WERI-Rb-1 (cell line): ENCODE results near the gene DNAJB6.

ENCODE experiments used
- DNase-seq: peaks from one replicate; pipeline ENCODE4 v3.0.0-alpha.2; 2020
- H3K27ac ChIP-seq: fragments of 250-450 bp; sonication (Bioruptor Pico); 2 replicates; pipeline ENCODE4 v1.5.1; 2020; ENCODE audit warnings: mild to moderate bottlenecking, moderate library complexity
- H3K27me3 ChIP-seq: fragments of 250-450 bp; sonication (Bioruptor Pico); 2 replicates; pipeline ENCODE4 v1.5.1; 2021; ENCODE audit warnings: mild to moderate bottlenecking, low read depth, moderate library complexity; ENCODE audit not compliant: insufficient read depth, severe bottlenecking
- H3K36me3 ChIP-seq: fragments of 250-450 bp; sonication (Bioruptor Pico); 2 replicates; pipeline ENCODE4 v1.5.1; 2020; ENCODE audit warnings: mild to moderate bottlenecking, moderate library complexity
- H3K4me3 ChIP-seq: 2 replicates; pipeline ENCODE4 v1.5.1; 2011; ENCODE audit warnings: low read depth, mild to moderate bottlenecking, control low read depth, low read length
- H3K9me3 ChIP-seq: fragments of 250-450 bp; sonication (Bioruptor Pico); 2 replicates; pipeline ENCODE4 v1.5.1; 2021; ENCODE audit warnings: mild to moderate bottlenecking, moderate library complexity; ENCODE audit not compliant: severe bottlenecking
- TF ChIP-seq, protein P1 (sequence below): IDR thresholded peaks from 2 replicates; pipeline ENCODE4 v1.5.1; 2011; ENCODE audit warnings: low read depth, mild to moderate bottlenecking, control low read depth, inconsistent platforms, low read length

Gene DNAJB6

DNA sequence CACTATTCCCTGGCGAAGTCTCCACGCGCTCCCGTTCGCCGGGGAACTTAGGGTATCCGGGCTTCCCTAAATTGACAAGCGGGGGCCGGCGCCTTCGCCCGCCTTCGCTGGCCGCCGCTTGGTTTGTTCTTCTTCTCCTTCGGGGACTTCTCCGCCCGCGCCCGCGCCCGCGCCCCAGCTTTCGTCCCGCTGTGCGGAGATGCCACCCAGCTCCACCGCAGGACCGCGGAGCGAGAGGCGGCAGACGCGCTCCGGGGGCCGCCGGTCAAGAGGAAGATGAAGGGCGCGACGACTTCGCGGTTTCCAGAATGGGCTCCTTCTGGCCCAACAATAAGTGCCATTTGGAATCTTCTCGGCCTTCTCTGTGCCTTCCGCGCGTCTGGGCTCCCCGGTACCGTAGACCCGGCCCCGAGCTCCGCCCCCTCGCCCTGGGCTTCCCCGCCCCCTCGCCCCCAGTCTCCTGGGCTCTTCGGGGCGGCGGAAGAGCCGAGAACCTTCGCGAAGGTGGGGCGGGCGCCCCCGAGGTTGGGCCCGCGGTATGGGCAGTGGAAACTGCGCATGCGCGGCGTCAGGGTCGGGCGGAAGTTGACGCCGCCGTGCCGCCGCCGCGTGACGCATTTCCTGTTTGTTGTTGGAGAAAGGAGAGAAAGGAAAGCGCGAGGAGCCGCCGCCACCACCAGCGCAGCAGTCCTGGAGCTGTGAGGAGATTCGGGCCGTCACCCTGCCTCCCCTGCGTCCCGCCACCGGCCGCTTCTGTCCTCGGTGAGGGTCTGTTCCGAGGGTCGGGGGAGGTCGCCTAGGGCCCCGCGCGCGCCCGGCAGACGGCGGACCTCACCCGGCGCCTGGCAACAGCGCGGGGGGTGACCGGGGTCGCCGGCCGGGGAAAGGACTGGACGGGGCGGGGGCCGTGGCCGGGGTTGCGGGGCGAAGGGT, at the start of gene DNAJB6:
Gene DNAJB6 (plus strand): TSS at position 622 of the 933 bp plus-strand sequence. CDS start 21,569 bp downstream, outside the sequence.
- H3K27ac ChIP-seq = peak within 1 kb of the TSS; percentile 94
- H3K9me3 ChIP-seq = peaks cover 8% of the 10 kb centered on the region
- H3K4me3 ChIP-seq = peak within 1 kb of the TSS; percentile 47
- peak; percentile 90 for DNase-seq
- no peaks in the 10 kb centered on the region for H3K27me3 ChIP-seq
- H3K36me3 ChIP-seq = peaks cover 19% of the 10 kb centered on the region
- TF ChIP-seq, protein P1, sequence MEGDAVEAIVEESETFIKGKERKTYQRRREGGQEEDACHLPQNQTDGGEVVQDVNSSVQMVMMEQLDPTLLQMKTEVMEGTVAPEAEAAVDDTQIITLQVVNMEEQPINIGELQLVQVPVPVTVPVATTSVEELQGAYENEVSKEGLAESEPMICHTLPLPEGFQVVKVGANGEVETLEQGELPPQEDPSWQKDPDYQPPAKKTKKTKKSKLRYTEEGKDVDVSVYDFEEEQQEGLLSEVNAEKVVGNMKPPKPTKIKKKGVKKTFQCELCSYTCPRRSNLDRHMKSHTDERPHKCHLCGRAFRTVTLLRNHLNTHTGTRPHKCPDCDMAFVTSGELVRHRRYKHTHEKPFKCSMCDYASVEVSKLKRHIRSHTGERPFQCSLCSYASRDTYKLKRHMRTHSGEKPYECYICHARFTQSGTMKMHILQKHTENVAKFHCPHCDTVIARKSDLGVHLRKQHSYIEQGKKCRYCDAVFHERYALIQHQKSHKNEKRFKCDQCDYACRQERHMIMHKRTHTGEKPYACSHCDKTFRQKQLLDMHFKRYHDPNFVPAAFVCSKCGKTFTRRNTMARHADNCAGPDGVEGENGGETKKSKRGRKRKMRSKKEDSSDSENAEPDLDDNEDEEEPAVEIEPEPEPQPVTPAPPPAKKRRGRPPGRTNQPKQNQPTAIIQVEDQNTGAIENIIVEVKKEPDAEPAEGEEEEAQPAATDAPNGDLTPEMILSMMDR = no peak

DNA sequence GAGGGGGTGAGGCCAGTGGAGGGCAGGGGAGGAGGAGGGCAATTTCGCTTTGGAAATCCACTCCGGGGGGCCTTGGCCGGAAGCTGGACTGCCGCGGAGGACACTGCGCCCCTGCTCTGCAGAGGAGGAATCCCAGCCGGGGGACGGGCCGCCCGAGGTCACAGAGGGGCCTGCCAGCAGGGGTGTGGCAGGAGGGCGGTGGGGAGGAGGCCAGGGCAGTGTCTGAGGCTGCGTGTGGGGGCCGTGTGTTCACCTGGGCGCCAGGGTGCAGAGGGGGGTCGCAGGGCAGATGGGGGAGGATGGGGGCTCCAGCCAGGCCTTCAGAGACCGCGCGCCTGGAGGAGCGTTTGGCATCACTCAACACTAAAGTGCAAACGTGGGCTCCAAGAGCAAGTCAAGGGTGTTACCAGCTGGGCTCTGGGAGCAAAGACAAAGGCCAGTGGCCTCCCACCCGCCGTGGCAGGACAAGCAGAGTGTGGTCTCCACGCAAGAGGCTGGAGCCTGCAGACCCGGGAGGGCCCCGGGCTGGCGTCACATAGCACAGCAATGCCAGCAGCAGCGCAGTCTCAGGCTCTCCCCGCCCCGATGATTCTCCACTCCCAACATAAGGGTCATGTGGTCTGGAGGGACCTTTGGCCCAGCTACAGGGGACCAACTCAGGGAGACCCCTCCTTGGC, 45.3 kb upstream of the DNAJB6 start:
- no peak overlapping the region for H3K4me3 ChIP-seq
- H3K36me3 ChIP-seq = no peaks in the 10 kb centered on the region
- no peak overlapping the region for H3K27ac ChIP-seq
- H3K27me3 ChIP-seq = no peaks in the 10 kb centered on the region
- TF ChIP-seq, protein P1 = no peak
- no peaks in the 10 kb centered on the region for H3K9me3 ChIP-seq
- DNase-seq = no peak

DNA sequence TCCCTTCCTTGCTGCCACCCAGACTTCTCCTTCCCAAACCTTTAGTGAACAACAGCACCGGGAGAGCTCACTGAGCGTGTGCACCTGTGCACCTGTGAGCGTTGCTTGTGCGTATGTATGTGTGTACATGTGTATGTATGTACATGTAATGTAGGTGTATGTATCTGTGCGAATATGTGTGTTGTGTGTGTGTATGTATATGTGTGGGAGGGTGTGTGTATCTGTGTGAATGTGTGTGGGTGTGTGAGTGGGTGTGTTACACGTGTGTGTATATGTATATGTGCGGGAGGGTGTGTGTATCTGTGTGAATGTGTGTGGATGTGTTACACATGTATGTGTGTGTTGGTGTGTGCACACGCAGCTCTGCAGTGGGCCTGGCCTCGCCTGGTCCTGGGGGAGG, 44.5 kb upstream of the DNAJB6 start:
- TF ChIP-seq, protein P1 = no peak
- H3K27ac ChIP-seq = no peak overlapping the region
- H3K4me3 ChIP-seq = no peak overlapping the region

DNA sequence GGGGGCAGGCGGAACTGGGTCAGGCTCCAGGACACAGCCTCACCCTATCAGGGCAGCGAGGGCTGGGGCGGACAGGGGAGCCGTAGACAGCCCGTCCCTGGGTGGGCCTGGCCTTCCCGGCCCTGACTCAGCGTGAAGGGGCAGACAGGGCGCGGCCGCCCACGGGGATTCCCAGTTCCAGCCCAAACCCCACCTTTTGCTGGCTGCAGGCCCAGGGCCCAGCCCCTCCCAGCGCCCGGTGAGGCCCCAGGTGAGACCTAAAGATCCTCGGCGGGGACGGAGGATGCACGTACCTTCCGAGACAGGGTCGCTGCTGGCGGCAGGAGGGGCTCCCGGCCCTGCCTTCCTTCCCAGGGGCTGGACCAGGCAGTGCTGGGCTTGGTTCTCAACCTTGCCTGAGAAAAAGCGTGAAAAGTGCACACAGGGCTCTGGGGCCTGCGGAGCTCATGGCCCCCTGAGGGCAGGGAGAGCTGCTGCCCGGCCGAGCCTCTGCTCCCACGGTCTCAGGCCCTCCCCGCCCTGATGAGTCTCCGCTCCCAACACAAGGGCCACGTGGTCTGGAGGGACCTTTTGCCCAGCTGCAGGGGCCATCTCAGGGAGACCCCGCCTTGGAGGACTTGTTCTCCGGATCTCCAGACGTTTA, 43.9 kb upstream of the DNAJB6 start:
- no peak for DNase-seq
- no peak overlapping the region for H3K27ac ChIP-seq
- TF ChIP-seq, protein P1 = no peak
- H3K27me3 ChIP-seq = no peaks in the 10 kb centered on the region
- H3K9me3 ChIP-seq = no peaks in the 10 kb centered on the region
- no peak overlapping the region for H3K4me3 ChIP-seq
- no peaks in the 10 kb centered on the region for H3K36me3 ChIP-seq

More for the DNA sequence above, 44.5 kb upstream of the DNAJB6 start:
- Histone ChIP-seq H3K36me3 (no peaks in the 10 kb centered on the region), H3K27me3 (no peaks in the 10 kb centered on the region), H3K9me3 (no peaks in the 10 kb centered on the region)
- no peak for DNase-seq

DNA sequence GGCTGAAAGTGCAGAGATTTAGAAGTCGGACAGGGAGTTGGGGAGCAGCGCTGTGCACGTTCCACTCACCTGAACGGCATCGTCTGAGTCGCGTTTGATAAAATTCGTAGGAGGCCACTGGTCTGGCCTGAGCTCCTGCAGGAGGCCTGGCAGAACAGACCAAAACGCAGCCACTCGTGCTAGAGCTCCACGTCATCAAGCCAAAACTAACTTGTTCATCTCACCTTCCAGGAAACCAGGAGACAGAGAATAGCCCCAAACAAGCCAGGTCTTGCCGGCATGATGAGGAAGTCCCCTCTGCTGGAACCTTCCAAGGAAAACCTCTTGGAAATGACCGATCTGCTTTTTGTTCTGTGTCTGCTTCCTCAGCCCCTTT, 43.4 kb upstream of the DNAJB6 start:
- H3K4me3 ChIP-seq = no peak overlapping the region
- TF ChIP-seq, protein P1 = no peak
- DNase-seq = no peak
- no peaks in the 10 kb centered on the region for H3K27me3 ChIP-seq
- H3K27ac ChIP-seq = no peak overlapping the region
- H3K36me3 ChIP-seq = no peaks in the 10 kb centered on the region
- no peaks in the 10 kb centered on the region for H3K9me3 ChIP-seq
